Endothelial cell of umbilical vein (primary cell): ENCODE data around the gene BCR. TPM values are rescaled to one million over a fixed set of nuclear protein-coding genes. Genes with fewer than 3 reads are reported as not detected.

ENCODE experiments used
- BruUV-seq: library from RNA; stranded (reverse); fragments of 400-500 nt; replicated peaks from 2 replicates; lab custom pipeline; 2021; lab: Mats Ljungman, UMichigan
- CTCF ChIA-PET: fragments of 300-600, 350-600 bp; sonication (Branson Sonifier 250); formaldehyde crosslinking; loops from one replicate; lab custom pipeline; 2021; ENCODE audit warnings: antibody characterized with exemption, inconsistent platforms; lab: Charles Lee
- POLR2A ChIA-PET: fragments of 300-600, 350-600 bp; sonication (Branson Sonifier 250); formaldehyde crosslinking; loops from one replicate; lab custom pipeline; 2021; ENCODE audit warnings: antibody characterized with exemption, inconsistent platforms; lab: Charles Lee
- DNase-seq: peaks from one replicate; pipeline ENCODE4 v3.0.0-alpha.2; 2011; ENCODE audit warnings: low read depth, low spot score
- FAIRE-seq: peaks from 2 replicates; lab custom pipeline; 2011; peaks lifted over from hg19 to GRCh38; lab: Jason Lieb, UNC
- H2AFZ ChIP-seq: 2 replicates; pipeline ENCODE4 v1.6.0; 2012; ENCODE audit warnings: low read depth, low read length, control low read depth, inconsistent platforms
- H3K27ac ChIP-seq: 2 replicates; pipeline ENCODE4 v1.5.1; 2011; ENCODE audit warnings: low read depth, mild to moderate bottlenecking, control low read depth, low read length, moderate library complexity; ENCODE audit not compliant: insufficient read depth
- H3K27me3 ChIP-seq, 2 experiments: 2 replicates each; pipeline versions ENCODE4 v1.6.0 to v1.6.1; 2011; ENCODE audit warnings: low read length in 2 of 2, mixed read lengths in 1 of 2; ENCODE audit not compliant: control insufficient read depth in 2 of 2, insufficient read depth in 2 of 2
- H3K36me3 ChIP-seq, 2 experiments: 2 replicates in 1 of 2; 3 replicates in 1 of 2; pipeline ENCODE4 v1.5.1; 2011; ENCODE audit warnings: low read length in 2 of 2, mild to moderate bottlenecking in 1 of 2, moderate library complexity in 1 of 2; ENCODE audit not compliant: control insufficient read depth in 2 of 2, insufficient read depth in 2 of 2; ENCODE audit errors: extremely low read depth in 1 of 2
- H3K4me1 ChIP-seq: 3 replicates; pipeline ENCODE4 v1.5.1; 2011; ENCODE audit warnings: mild to moderate bottlenecking, low read length; ENCODE audit not compliant: control insufficient read depth, insufficient read depth; ENCODE audit errors: extremely low read depth
- H3K4me2 ChIP-seq: 2 replicates; pipeline ENCODE4 v1.6.1; 2011; ENCODE audit warnings: low read length, control low read depth, mixed read lengths; ENCODE audit not compliant: insufficient read depth
- H3K4me3 ChIP-seq, 3 experiments: fragments of 200-600 bp in 1 of 3; sonication (generic), shearing (Covaris generic) in 1 of 3; replicated peaks in 1 of 3; 2 replicates each; pipeline ENCODE4 v1.5.1; 2011 to 2016; ENCODE audit warnings: control low read depth in 3 of 3, low read length in 3 of 3, mild to moderate bottlenecking in 2 of 3, inconsistent platforms in 1 of 3, low read depth in 1 of 3, moderate library complexity in 1 of 3; ENCODE audit not compliant: insufficient read depth in 1 of 3
- H3K79me2 ChIP-seq: 2 replicates; pipeline ENCODE4 v1.6.0; 2012; ENCODE audit warnings: low read length, inconsistent platforms; ENCODE audit not compliant: control insufficient read depth, insufficient read depth
- H3K9ac ChIP-seq: replicated peaks from 2 replicates; pipeline ENCODE3; 2011; ENCODE audit warnings: low read length, control low read depth; ENCODE audit not compliant: insufficient read depth; ENCODE audit errors: extremely low read depth
- H3K9me1 ChIP-seq: replicated peaks from 3 replicates; pipeline ENCODE4 v1.6.0; 2011; ENCODE audit warnings: mild to moderate bottlenecking, low read length; ENCODE audit not compliant: control insufficient read depth, insufficient read depth; ENCODE audit errors: extremely low read depth
- H3K9me3 ChIP-seq: replicated peaks from 2 replicates; pipeline ENCODE4 v1.5.1; 2012; ENCODE audit warnings: low read length, inconsistent platforms; ENCODE audit not compliant: control insufficient read depth, insufficient read depth
- H4K20me1 ChIP-seq: replicated peaks from 2 replicates; pipeline ENCODE3; 2011; ENCODE audit warnings: mild to moderate bottlenecking, low read length; ENCODE audit not compliant: control insufficient read depth, insufficient read depth; ENCODE audit errors: extremely low read depth
- EZH2 ChIP-seq: IDR thresholded peaks from 2 replicates; pipeline ENCODE4 v1.6.1; 2012; ENCODE audit warnings: borderline replicate concordance, low read depth, mild to moderate bottlenecking, moderate library complexity, low read length, inconsistent platforms; ENCODE audit not compliant: severe bottlenecking
- FOS ChIP-seq: IDR thresholded peaks from 2 replicates; pipeline ENCODE4 v1.6.1; 2011; ENCODE audit warnings: mild to moderate bottlenecking, low read length, moderate library complexity, borderline replicate concordance; ENCODE audit not compliant: insufficient read depth
- GATA2 ChIP-seq: IDR thresholded peaks from 2 replicates; pipeline ENCODE4 v1.7.0; 2011; ENCODE audit warnings: low read depth, mild to moderate bottlenecking, moderate library complexity, mixed read lengths, low read length; ENCODE audit not compliant: insufficient read length, insufficient read depth
- JUN ChIP-seq: IDR thresholded peaks from 2 replicates; pipeline ENCODE4 v1.6.1; 2011; ENCODE audit warnings: borderline replicate concordance, low read depth; ENCODE audit not compliant: insufficient read length, insufficient read depth
- MYC ChIP-seq: IDR thresholded peaks from one replicate; pipeline ENCODE4 v1.6.1; 2011; ENCODE audit warnings: mild to moderate bottlenecking, low read depth, low read length
- POLR2A ChIP-seq: IDR thresholded peaks from 2 replicates; pipeline ENCODE4 v1.6.1; 2012; ENCODE audit warnings: low read depth, mild to moderate bottlenecking, control low read depth, low read length
- POLR2AphosphoS5 ChIP-seq: IDR thresholded peaks from 2 replicates; pipeline ENCODE4 v1.6.1; 2012; ENCODE audit warnings: low read depth, mild to moderate bottlenecking, control low read depth, low read length, moderate library complexity; ENCODE audit not compliant: insufficient read depth
- dilution Hi-C: fragments of 300-500 bp; cut with MboI; formaldehyde crosslinking; loops from one replicate; pipeline ENCODE4 v1.15.0; 2019; ENCODE audit warnings: low sequenced_read_pairs; ENCODE audit not compliant: extremely low pct_ligation_motif_present
- intact Hi-C: fragments of 100-400 bp; cut with micrococcal nuclease; formaldehyde crosslinking; loops from one replicate; pipeline ENCODE4 v1.10.0; 2022
- polyA plus RNA-seq, 4 experiments: library from polyadenylated mRNA; depleted of rRNA in 3 of 4; stranded (reverse) in 3 of 4; unstranded in 1 of 4; fragments of >200 nt; gene quantifications; 2 replicates each; pipeline versions ENCODE4 v1.2.1 to v1.2.3, GENCODE V29; 2011 to 2012; ENCODE audit warnings: missing spikeins in 1 of 4
- total RNA-seq: library from RNA; stranded (reverse); gene quantifications from 2 replicates; pipeline ENCODE4 v1.2.3, GENCODE V29; 2021
- TF ChIP-seq, protein P1 (sequence below), 2 donors: IDR thresholded peaks; 1 replicate in 1 of 2; 2 replicates in 1 of 2; pipeline ENCODE4 v1.5.1; 2011; ENCODE audit warnings: low read length in 2 of 2, mild to moderate bottlenecking in 2 of 2, moderate library complexity in 2 of 2, control low read depth in 1 of 2, inconsistent platforms in 1 of 2, low read depth in 1 of 2; ENCODE audit not compliant: insufficient read depth in 1 of 2; ENCODE audit errors: extremely low read depth in 1 of 2
- TF ChIP-seq, protein P2 (sequence below): IDR thresholded peaks from 2 replicates; pipeline ENCODE4 v1.6.1; 2011; ENCODE audit not compliant: insufficient read depth, insufficient read length

Gene BCR
- total and polyA plus RNA-seq, 2 donors (not counting 3 experiments of a cell fraction or from before 2014, with no cell fraction given), result 129 to 141 TPM

DNA sequence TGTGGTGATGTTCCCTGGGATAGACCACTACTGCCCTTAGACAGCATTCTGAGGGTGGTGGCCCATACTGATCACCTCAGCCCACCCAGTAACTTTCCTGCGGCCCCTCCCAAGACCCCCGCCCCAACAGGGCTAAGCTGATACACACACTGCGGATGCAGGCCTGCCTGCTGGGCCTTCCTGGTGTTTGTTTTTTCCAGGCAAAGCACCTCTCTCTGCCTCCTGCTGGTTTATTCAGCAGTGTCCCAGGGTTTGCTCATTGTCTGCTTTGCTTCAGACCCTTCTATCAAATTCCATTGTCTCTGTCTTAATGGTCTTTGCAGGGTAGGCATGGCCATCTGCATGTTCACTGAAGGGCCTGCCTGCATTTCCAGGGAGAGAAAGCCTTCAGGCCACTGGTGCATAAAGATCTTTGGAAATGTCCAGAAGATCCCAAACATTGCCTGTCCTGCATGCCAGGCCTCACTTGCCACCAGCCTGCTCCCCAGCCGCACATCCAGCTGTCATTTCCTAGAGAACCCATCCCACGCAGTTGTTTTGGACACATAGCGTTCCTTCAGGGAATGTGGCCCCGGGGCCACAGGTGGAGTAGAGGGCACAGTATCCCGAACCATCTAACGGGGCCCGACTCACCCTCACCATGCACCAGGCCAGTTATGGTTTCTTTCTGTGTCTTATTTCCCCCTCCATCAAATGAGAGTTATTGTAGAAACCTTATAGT lies 50.2 kb downstream of the BCR start:
- Histone ChIP-seq H3K27me3 (no peaks in the 10 kb centered on the region), H3K4me3 (no peak overlapping the region), H3K79me2 (peaks cover 93% of the 10 kb centered on the region), H2AFZ (no peak overlapping the region), H3K27ac (no peak overlapping the region), H4K20me1 (no peaks in the 10 kb centered on the region), H3K4me1 (peaks cover 25% of the 10 kb centered on the region), H3K36me3 (peaks cover 0 to 3% of the 10 kb centered on the region in 2 experiments), H3K4me2 (no peak overlapping the region), H3K9me3 (no peaks in the 10 kb centered on the region), H3K9ac (no peak overlapping the region), H3K9me1 (no peaks in the 10 kb centered on the region)
- dilution Hi-C loops (no loop called here), intact Hi-C loops (no loop called here)
- DNase-seq (no peak), FAIRE-seq (no peak)
- TF ChIP-seq, protein P1, sequence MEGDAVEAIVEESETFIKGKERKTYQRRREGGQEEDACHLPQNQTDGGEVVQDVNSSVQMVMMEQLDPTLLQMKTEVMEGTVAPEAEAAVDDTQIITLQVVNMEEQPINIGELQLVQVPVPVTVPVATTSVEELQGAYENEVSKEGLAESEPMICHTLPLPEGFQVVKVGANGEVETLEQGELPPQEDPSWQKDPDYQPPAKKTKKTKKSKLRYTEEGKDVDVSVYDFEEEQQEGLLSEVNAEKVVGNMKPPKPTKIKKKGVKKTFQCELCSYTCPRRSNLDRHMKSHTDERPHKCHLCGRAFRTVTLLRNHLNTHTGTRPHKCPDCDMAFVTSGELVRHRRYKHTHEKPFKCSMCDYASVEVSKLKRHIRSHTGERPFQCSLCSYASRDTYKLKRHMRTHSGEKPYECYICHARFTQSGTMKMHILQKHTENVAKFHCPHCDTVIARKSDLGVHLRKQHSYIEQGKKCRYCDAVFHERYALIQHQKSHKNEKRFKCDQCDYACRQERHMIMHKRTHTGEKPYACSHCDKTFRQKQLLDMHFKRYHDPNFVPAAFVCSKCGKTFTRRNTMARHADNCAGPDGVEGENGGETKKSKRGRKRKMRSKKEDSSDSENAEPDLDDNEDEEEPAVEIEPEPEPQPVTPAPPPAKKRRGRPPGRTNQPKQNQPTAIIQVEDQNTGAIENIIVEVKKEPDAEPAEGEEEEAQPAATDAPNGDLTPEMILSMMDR (IDR thresholded peaks at IDR 0.05; ENCODE audit: extremely low read depth in 1 of 2, insufficient read depth in 1 of 2, low read depth in 1 of 2, low read length in 2 of 2), result no peak
- TF ChIP-seq MYC, result no peak
- TF ChIP-seq JUN, result no peak
- ChIA-PET CTCF (interaction anchor here (0.9 kb wide), 1 partner anchor 60 kb away, joined by 3 read pairs; no protein-coding TSS in a partner anchor), POLR2A (no interaction called here)
- no TSS peak for BruUV-seq

GRCh38 chr22:23231471-23232093 lies 51.3 kb downstream of the BCR start:
- peaks cover 17% of the 10 kb centered on the region for H3K4me1 ChIP-seq
- H3K36me3 ChIP-seq, result peaks cover 0 to 6% of the 10 kb centered on the region in 2 experiments
- H3K27ac ChIP-seq, result no peak overlapping the region
- FAIRE-seq (no peak), DNase-seq (no peak)
- no peaks in the 10 kb centered on the region for H3K27me3 ChIP-seq
- POLR2A ChIA-PET, result interaction anchor here (0.5 kb wide), 1 partner anchor 45 kb away, joined by 5 read pairs; no protein-coding TSS in a partner anchor
- H3K9me3 ChIP-seq, result no peaks in the 10 kb centered on the region
- TF ChIP-seq, protein P2, sequence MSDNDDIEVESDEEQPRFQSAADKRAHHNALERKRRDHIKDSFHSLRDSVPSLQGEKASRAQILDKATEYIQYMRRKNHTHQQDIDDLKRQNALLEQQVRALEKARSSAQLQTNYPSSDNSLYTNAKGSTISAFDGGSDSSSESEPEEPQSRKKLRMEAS, result no peak
- TF ChIP-seq, protein P1 (IDR thresholded peaks at IDR 0.05; ENCODE audit: extremely low read depth in 1 of 2, insufficient read depth in 1 of 2, low read depth in 1 of 2, low read length in 2 of 2), result no peak
- TF ChIP-seq GATA2, result no peak
- no peak for TF ChIP-seq EZH2
- TF ChIP-seq JUN, result no peak
- no peak for TF ChIP-seq MYC
- no peak for TF ChIP-seq POLR2A
- no peak for TF ChIP-seq FOS
- TF ChIP-seq POLR2AphosphoS5, result no peak
- H3K4me2 ChIP-seq, result no peak overlapping the region
- CTCF ChIA-PET, result interaction anchor here (0.9 to 1.1 kb wide), 3 partner anchors 11 to 59 kb away, joined by 3 read pairs; no protein-coding TSS in a partner anchor
- H2AFZ ChIP-seq, result no peak overlapping the region
- H3K9me1 ChIP-seq, result no peaks in the 10 kb centered on the region
- dilution Hi-C loops (no loop called here), intact Hi-C loops (no loop called here)
- H4K20me1 ChIP-seq, result no peaks in the 10 kb centered on the region
- H3K9ac ChIP-seq, result no peak overlapping the region
- H3K4me3 ChIP-seq, result no peak overlapping the region
- H3K79me2 ChIP-seq, result peaks cover 100% of the 10 kb centered on the region
- no TSS peak for BruUV-seq
